ENCODE measurements around the gene MAN2C1.

The MAN2C1 gene

DNA sequence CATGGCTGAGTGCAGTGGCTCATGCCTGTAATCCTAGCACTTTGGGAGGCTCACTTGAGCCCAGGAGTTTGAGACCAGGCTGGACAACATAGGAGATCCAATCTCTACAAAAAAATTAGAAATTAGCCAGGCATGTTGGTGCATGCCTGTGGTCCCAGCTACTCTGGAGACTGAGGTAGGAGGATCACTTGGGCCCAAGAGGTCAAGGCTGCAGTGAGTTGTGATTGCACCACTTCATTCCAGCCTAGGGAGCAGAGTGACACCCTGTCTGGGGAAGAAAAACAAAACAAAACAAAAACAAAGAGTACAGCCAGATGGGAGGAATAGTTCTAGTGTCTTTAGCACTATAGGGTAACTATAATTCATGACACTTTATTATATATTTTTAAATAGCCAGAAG is 58.7 kb downstream of the MAN2C1 start:
- DNase-seq (ENCODE audit: low read depth in 2 of 2) = no peak

DNA sequence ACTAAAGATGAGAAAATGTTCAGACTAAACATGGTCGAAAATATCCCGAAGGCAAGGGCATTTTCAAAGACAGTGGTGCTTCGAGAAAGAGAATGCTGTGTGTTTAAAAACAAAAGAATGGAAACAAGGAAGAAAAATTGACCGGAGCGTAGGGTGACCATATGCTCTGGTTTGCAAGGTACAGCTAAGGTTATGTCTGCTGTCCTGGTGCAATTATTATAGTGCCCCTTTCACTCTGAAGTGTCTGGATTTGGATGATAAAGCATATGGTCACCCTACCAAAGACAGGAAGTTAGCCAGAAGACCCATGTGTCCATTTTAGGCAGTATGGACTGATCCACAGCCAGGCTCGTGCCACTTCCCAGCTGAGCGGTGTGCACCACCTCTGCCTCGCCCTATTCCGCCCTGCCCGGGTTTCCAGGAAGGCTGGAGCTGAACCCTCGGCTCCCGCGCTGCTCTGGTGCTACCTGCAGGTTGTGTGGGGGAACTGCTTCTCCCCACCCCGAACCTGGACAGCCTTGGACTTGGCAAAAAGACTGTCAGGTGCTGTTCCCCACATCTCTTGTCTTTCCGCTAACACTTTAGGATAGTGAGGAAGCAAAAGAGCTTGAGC is 60.5 kb downstream of the MAN2C1 start:
- no peak for DNase-seq (ENCODE audit: low read depth in 2 of 2)

DNA sequence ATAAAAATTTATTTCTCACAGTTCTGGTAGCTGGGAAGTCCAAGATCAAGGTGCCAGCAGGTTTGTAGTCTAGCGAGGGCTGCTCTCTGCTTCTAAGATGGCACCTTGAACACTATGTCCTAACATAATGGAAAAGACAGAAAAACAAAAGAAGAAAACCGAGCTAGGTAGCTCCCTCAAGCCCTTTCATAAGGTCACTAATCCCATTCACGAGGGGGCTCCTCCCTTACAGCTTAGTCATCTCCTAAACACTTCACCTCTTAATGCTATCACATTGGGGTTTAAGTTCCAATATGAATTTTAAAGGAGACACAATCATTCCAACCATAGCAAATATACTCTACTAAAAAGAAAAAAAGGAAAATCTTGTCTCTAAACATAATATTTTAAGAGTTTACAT is 62.2 kb downstream of the MAN2C1 start:
- no peak for DNase-seq (ENCODE audit: low read depth in 2 of 2)

Data from activated CD4-positive, alpha-beta T cell treated with anti-CD3 and anti-CD28 coated beads for 24 hours (primary cell).